CD4-positive, alpha-beta T cell treated with Interleukin-2 at 100 ng/mL for 4 hours (primary cell): ENCODE data around the gene YIPF2.
"Not testable (repeated sequence)": the region's sequence is repeated elsewhere in the genome, so short reads cannot be mapped to it uniquely, and the experiment has no call there.

Experiments
- DNase-seq: peaks from one replicate; pipeline ENCODE4 v3.0.0-alpha.2; 2020; ENCODE audit warnings: low spot score

YIPF2 gene

GRCh38 chr19:10928563-10929401 lies at the start of gene YIPF2, which contains the start of gene TIMM29:
Gene YIPF2 (minus strand): TSS chr19:10928639. CDS start chr19:10928410, 229 bp downstream.
Gene TIMM29 (plus strand): TSS chr19:10928811. CDS start chr19:10928823, 12 bp downstream.
- peak; percentile 97 for DNase-seq

- no peak for DNase-seq
Observed at GRCh38 chr19:10977742-10978092, 49.3 kb upstream of the YIPF2 start.

- no peak for DNase-seq
Observed at GRCh38 chr19:10976131-10976892, 47.9 kb upstream of the YIPF2 start.

- no peak for DNase-seq
Observed at GRCh38 chr19:10975374-10976130, 47.1 kb upstream of the YIPF2 start.

- no peak for DNase-seq
Observed at GRCh38 chr19:10971107-10971726, 42.8 kb upstream of the YIPF2 start.

- DNase-seq: no peak
Observed at GRCh38 chr19:10968527-10969135, 40.2 kb upstream of the YIPF2 start.

GRCh38 chr19:10966809-10967208 lies 38.4 kb upstream of the YIPF2 start:
- DNase-seq: no peak

GRCh38 chr19:10965398-10965797 lies 37.0 kb upstream of the YIPF2 start:
- no peak for DNase-seq

- DNase-seq: no peak
Observed at GRCh38 chr19:10964903-10965302, 36.5 kb upstream of the YIPF2 start.

- no peak for DNase-seq
Observed at GRCh38 chr19:10963865-10964264, 35.4 kb upstream of the YIPF2 start.

- DNase-seq: no peak
Observed at GRCh38 chr19:10962863-10963262, 34.4 kb upstream of the YIPF2 start.

- DNase-seq: no peak
Observed at GRCh38 chr19:10961073-10961860, 32.8 kb upstream of the YIPF2 start.

GRCh38 chr19:10960314-10961072 lies 32.1 kb upstream of the YIPF2 start, which contains the start of gene SMARCA4:
Gene SMARCA4 (plus strand): TSS chr19:10961030. CDS start chr19:10984152, 23,122 bp downstream.
- DNase-seq: peak; percentile 97

GRCh38 chr19:10959277-10959968 lies 31.0 kb upstream of the YIPF2 start:
- DNase-seq: not testable (repeated sequence)

GRCh38 chr19:10952809-10953208 lies 24.4 kb upstream of the YIPF2 start:
- no peak for DNase-seq

GRCh38 chr19:10946958-10947657 lies 18.7 kb upstream of the YIPF2 start:
- no peak for DNase-seq

GRCh38 chr19:10945264-10945663 lies 16.8 kb upstream of the YIPF2 start:
- no peak for DNase-seq

- DNase-seq: not testable (repeated sequence)
Observed at GRCh38 chr19:10943412-10943811, 15.0 kb upstream of the YIPF2 start.
